ENCODE data around the gene SNAP29.

DNA sequence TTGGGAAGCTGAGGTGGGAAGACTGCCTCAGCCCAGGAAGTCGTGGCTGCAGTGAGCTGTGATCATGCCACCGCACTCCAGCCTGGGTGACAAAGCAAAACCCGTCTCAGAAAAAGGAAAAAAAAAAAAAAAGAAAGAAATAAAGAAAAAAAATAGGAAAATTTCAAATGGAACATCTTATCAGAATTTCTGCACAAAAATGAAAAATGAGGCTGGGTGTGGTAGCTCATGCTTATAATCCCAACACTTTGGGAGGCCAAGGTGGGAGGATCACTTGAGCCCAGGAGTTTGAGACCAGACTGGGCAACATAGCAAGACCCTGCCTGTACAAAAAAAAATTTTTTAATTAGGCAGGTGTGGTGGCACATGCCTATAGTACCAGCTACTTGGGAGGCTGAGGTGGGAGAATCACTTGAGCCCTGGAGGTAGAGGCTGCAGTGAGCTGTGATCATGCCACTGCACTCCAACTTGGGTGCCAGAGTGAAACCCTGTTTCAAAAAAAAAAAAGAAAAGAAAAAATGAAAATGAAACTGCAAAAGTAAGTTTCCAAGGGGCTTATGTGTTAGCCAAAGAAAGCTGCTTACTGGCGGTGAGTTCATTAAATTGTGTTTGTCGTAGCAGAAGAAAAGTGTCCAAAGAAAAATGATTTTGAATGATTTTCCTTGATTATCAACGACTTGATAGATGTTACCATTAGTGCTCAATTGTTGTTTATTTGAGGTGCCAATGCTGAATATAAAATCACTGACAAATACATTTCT is 50.9 kb downstream of the SNAP29 start:
- no peak for TF ChIP-seq ESRRB (CRISPR knock-in tag; IDR thresholded peaks at IDR 0.05; ENCODE audit: borderline replicate concordance)
- no peak for TF ChIP-seq ZNF184 (CRISPR knock-in tag; IDR thresholded peaks at IDR 0.05)
- TF ChIP-seq TCF7L2 (IDR thresholded peaks at IDR 0.05; ENCODE audit: low read depth, low read length) = no peak
- no peak for TF ChIP-seq ZBTB33 (CRISPR knock-in tag; IDR thresholded peaks at IDR 0.05)
- TF ChIP-seq ZNF253 (CRISPR knock-in tag; conservative IDR thresholded peaks at IDR 0.05) = no peak
- no peak for TF ChIP-seq MTA3 (IDR thresholded peaks at IDR 0.05; ENCODE audit: borderline replicate concordance)
